ENCODE measurements around the gene SPHK1.
"Not testable (repeated sequence)": the region's sequence is repeated elsewhere in the genome, so short reads cannot be mapped to it uniquely, and the experiment has no call there.

SPHK1 gene

DNA sequence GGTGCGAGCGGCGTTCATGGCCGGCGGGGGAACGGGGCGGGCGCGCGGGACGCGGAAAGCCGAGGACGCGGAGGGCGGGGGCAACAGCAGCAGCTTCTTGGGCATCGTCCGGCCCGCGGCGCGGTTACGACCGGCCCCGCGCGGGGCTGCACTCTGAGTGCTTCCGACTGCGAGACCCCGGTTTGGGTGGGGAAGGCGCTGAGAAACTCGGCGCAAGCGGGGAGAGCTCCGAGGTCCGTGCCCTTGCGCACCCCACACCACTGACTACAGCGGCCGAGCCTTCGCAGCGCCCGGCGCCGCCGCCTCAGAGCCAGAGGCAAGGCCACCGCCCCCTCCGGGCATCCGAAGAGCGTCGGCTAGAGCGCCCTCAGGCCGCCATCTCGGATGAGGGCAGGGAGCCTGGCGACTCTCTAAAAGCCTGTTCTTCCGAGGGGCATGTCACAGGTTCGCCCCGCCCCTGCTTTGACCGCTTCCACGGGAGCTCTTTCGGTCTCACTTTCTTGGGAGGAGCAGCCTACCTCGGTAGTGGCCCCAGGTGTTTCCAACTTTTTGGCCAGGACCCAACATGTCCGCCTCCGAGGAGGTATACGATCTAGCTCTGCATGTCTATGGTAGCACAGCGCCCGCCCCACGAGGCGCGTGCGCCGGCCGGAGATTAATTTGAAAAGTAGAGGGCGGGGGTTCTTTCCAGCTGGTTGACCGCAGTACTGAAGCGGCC, 30.7 kb upstream of the SPHK1 start, which contains the start of gene PRPSAP1:
PRPSAP1 (minus strand) TSS at position 318 of the 718 bp plus-strand sequence; CDS start at position 105, 213 bp downstream.
- Histone ChIP-seq H3K27ac (ENCODE audit: low read length) (peak within 1 kb of the TSS; percentile 84), H3K4me1 (ENCODE audit: insufficient read depth, low read length) (peaks cover 4% of the 10 kb centered on the region; the same call in 1 of the 2 replicates), H3K36me3 (ENCODE audit: insufficient read depth, low read depth, low read length) (no peaks in the 10 kb centered on the region)

GRCh38 chr17:76354317-76354729, 30.1 kb upstream of the SPHK1 start:
- Histone ChIP-seq H3K4me1 (ENCODE audit: insufficient read depth, low read length) (peaks cover 4% of the 10 kb centered on the region; the same call in 1 of the 2 replicates), H3K9me3 (ENCODE audit: insufficient read depth, low read depth, low read length) (no peaks in the 10 kb centered on the region), H3K27ac (ENCODE audit: low read length) (peak overlapping the region; percentile 84), H3K36me3 (ENCODE audit: insufficient read depth, low read depth, low read length) (no peaks in the 10 kb centered on the region), H3K4me3 (ENCODE audit: low read length) (peak overlapping the region; percentile 83), H3K9ac (ENCODE audit: low read depth, low read length) (peak overlapping the region; percentile 84; the same call in 1 of the 2 replicates), H3K27me3 (ENCODE audit: insufficient read depth, low read length) (peaks cover 4% of the 10 kb centered on the region; the same call in 1 of the 2 replicates)

More for the DNA sequence above, 30.7 kb upstream of the SPHK1 start, which contains the start of gene PRPSAP1:
- Histone ChIP-seq H3K9me3 (ENCODE audit: insufficient read depth, low read depth, low read length) (no peaks in the 10 kb centered on the region), H3K9ac (ENCODE audit: low read depth, low read length) (peak within 1 kb of the TSS; percentile 84), H3K4me3 (ENCODE audit: low read length) (peak within 1 kb of the TSS; percentile 83), H3K27me3 (ENCODE audit: insufficient read depth, low read length) (peaks cover 4% of the 10 kb centered on the region; the same call in 1 of the 2 replicates)

DNA sequence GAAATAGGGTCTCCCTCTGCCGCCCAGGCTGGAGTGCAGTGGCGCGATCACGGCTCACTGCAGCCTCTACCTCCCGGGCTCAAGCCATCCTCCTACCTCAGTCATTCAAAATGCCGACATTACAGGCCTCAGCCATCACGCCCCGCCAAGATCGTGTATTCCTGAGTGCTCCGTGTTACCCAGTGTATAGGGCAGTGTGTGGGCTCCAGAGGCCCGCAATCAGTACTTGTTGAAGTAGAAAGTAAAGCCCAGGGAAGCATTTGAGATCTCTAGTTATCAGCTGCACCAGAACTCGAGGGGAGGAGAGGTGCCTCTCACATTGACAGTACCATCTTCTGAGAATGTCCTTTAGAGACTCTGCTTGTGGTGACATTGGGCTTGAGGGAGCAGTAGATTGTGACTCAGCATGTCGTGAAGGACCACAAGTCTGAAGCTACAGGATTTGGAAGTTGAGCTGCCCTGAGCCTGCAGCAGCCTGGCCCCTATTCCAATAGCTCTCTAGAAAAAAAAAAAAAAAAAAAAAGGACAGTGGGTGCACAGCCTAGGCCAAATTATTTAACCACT, 29.6 kb upstream of the SPHK1 start:
- H3K4me1 ChIP-seq (ENCODE audit: insufficient read depth, low read length), result peaks cover 4% of the 10 kb centered on the region; the same call in 1 of the 2 replicates
- H3K36me3 ChIP-seq (ENCODE audit: insufficient read depth, low read depth, low read length), result no peaks in the 10 kb centered on the region
- no peaks in the 10 kb centered on the region for H3K9me3 ChIP-seq (ENCODE audit: insufficient read depth, low read depth, low read length)
- H3K9ac ChIP-seq (ENCODE audit: low read depth, low read length), result no peak overlapping the region
- no peak overlapping the region for H3K4me3 ChIP-seq (ENCODE audit: low read length)
- peaks cover 4% of the 10 kb centered on the region; the same call in 1 of the 2 replicates for H3K27me3 ChIP-seq (ENCODE audit: insufficient read depth, low read length)
- no peak overlapping the region for H3K27ac ChIP-seq (ENCODE audit: low read length)

DNA sequence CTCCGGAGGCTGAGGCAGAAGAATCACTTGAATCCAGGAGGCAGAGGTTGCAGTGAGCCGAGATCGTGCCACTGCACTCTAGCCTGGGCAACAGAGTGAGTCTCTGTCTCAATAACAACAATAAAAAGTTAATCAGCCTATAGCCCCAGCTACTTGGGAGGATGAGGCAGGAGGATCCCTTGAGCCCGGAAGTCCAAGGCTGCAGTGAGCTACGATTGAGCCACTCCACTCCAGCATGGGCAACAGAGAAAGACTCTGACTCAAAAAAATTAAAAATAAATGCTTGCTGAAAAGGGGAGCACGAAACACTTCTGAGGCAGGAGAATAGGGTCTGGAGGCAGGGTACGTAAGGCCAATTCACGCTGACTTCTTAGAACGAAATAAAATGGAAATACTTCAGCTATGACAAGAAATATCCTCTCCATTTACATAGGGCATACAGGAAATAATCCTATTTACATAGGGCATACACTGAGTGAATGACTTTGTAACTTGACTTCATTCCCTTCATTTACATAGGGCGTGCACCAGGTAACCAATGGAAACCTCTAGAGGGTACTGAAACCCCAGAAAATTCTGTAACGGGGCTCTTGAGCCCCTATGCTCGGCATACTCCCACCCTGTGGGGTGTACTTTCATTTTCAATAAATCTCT, 27.5 kb upstream of the SPHK1 start:
- no peak overlapping the region for H3K4me3 ChIP-seq (ENCODE audit: low read length)
- no peaks in the 10 kb centered on the region for H3K9me3 ChIP-seq (ENCODE audit: insufficient read depth, low read depth, low read length)
- H3K36me3 ChIP-seq (ENCODE audit: insufficient read depth, low read depth, low read length), result no peaks in the 10 kb centered on the region
- H3K27ac ChIP-seq (ENCODE audit: low read length), result no peak overlapping the region
- peaks cover 4% of the 10 kb centered on the region; the same call in 1 of the 2 replicates for H3K4me1 ChIP-seq (ENCODE audit: insufficient read depth, low read length)
- H3K27me3 ChIP-seq (ENCODE audit: insufficient read depth, low read length), result peaks cover 4% of the 10 kb centered on the region; the same call in 1 of the 2 replicates
- H3K9ac ChIP-seq (ENCODE audit: low read depth, low read length), result no peak overlapping the region

DNA sequence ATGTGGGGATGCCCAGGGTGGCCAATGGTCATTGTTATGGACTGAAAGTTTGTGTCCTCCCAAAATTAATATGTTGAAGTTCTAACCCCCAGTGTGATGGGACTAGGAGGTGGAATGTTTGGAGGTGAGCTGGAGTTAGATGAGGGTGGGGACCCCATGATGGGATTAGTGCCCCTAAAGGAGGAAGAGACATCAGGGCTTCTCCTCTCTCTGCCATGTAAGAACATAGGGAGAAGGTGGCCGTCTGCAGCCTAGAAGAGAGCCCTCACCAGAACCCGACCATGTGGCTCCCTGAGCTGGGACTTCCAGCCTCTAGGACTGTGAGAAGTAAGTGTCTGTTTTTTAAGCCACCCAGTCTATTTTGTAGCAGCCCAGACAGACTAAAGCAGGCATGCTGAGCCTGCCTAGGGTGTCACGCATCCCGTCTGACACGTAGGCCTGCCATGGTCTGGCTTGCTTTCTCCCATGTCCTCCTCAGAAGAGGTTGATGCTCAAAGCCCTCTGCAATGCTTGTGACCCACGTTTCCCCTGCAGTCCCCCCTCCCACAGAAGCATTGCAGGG, 26.7 kb upstream of the SPHK1 start:
- no peak overlapping the region for H3K9ac ChIP-seq (ENCODE audit: low read depth, low read length)
- no peaks in the 10 kb centered on the region for H3K36me3 ChIP-seq (ENCODE audit: insufficient read depth, low read depth, low read length)
- no peak overlapping the region for H3K27ac ChIP-seq (ENCODE audit: low read length)
- H3K27me3 ChIP-seq (ENCODE audit: insufficient read depth, low read length), result peaks cover 3% of the 10 kb centered on the region; the same call in 1 of the 2 replicates
- peaks cover 4% of the 10 kb centered on the region; the same call in 1 of the 2 replicates for H3K4me1 ChIP-seq (ENCODE audit: insufficient read depth, low read length)
- H3K9me3 ChIP-seq (ENCODE audit: insufficient read depth, low read depth, low read length), result no peaks in the 10 kb centered on the region
- no peak overlapping the region for H3K4me3 ChIP-seq (ENCODE audit: low read length)

- Histone ChIP-seq H3K36me3 (ENCODE audit: insufficient read depth, low read depth, low read length) (no peaks in the 10 kb centered on the region), H3K27ac (ENCODE audit: low read length) (no peak overlapping the region), H3K4me1 (ENCODE audit: insufficient read depth, low read length) (peaks cover 4% of the 10 kb centered on the region; the same call in 1 of the 2 replicates), H3K4me3 (ENCODE audit: low read length) (no peak overlapping the region), H3K9ac (ENCODE audit: low read depth, low read length) (no peak overlapping the region), H3K27me3 (ENCODE audit: insufficient read depth, low read length) (no peaks in the 10 kb centered on the region), H3K9me3 (ENCODE audit: insufficient read depth, low read depth, low read length) (no peaks in the 10 kb centered on the region)
Observed at GRCh38 chr17:76359375-76359774, 25.0 kb upstream of the SPHK1 start.

GRCh38 chr17:76359776-76360175, 24.6 kb upstream of the SPHK1 start:
- not testable (repeated sequence) for H3K27me3 ChIP-seq (ENCODE audit: insufficient read depth, low read length); H3K36me3 ChIP-seq (ENCODE audit: insufficient read depth, low read depth, low read length); H3K27ac ChIP-seq (ENCODE audit: low read length); H3K4me1 ChIP-seq (ENCODE audit: insufficient read depth, low read length); H3K9me3 ChIP-seq (ENCODE audit: insufficient read depth, low read depth, low read length); H3K4me3 ChIP-seq (ENCODE audit: low read length); H3K9ac ChIP-seq (ENCODE audit: low read depth, low read length)

DNA sequence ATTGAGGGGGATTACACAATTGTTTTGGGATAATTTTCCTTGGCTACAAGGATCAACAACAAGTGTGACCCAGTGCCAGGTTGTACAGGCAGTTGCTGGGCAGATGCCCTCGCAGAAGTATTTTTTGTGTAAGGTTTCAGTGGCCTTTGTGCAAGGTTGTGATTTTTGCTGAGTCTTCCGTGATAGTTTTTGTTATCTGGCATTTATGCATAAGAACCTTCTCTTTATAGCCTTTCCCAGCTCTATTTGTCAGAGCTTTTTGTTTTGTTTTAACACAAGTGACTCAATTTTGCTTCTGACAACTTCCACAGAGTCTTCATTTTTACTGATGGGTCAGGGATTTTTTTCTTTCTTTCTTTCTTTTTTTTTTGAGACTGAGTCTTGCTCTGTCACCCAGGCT, 23.9 kb upstream of the SPHK1 start:
- Histone ChIP-seq H3K9ac (ENCODE audit: low read depth, low read length) (no peak overlapping the region), H3K4me3 (ENCODE audit: low read length) (no peak overlapping the region), H3K9me3 (ENCODE audit: insufficient read depth, low read depth, low read length) (no peaks in the 10 kb centered on the region), H3K36me3 (ENCODE audit: insufficient read depth, low read depth, low read length) (no peaks in the 10 kb centered on the region), H3K27ac (ENCODE audit: low read length) (no peak overlapping the region), H3K27me3 (ENCODE audit: insufficient read depth, low read length) (no peaks in the 10 kb centered on the region), H3K4me1 (ENCODE audit: insufficient read depth, low read length) (no peaks in the 10 kb centered on the region)

DNA sequence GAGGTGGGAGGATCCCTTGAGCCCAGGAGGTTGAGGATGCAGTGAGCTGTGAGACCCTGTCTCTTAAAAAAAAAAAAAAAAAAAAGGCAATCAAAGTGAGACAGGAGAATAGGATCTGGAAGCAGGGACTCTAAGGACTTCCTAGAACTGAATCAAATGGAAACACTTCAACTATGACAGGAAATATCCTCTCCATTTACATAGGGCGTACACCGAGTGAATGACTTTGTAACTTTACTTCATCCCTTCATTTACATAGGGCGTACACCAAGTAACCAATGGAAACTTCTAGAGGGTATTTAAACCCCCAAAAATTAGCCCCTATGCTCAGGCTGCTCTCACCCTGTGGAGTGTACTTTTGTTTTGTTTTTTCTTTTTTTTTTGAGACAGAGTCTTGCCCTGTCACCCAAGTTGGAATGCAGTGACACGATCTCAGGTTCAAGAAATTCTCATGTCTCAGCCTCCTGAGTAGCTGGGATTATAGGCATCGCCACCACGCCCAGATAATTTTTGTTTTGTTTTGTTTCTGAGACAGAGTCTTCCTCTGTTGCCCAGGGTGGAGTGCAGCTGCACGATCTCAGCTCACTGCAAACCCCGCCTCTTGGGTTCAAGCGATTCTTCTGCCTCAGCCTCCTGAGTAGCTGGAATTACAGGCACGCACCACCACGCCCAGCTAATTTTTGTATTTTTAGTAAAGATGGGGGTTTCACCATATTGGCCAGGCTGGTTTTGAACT, 21.1 kb upstream of the SPHK1 start:
- no peaks in the 10 kb centered on the region for H3K4me1 ChIP-seq (ENCODE audit: insufficient read depth, low read length)
- no peak overlapping the region for H3K27ac ChIP-seq (ENCODE audit: low read length)
- H3K9ac ChIP-seq (ENCODE audit: low read depth, low read length), result no peak overlapping the region
- H3K9me3 ChIP-seq (ENCODE audit: insufficient read depth, low read depth, low read length), result no peaks in the 10 kb centered on the region
- H3K36me3 ChIP-seq (ENCODE audit: insufficient read depth, low read depth, low read length), result no peaks in the 10 kb centered on the region
- H3K4me3 ChIP-seq (ENCODE audit: low read length), result no peak overlapping the region
- no peaks in the 10 kb centered on the region for H3K27me3 ChIP-seq (ENCODE audit: insufficient read depth, low read length)

GRCh38 chr17:76365256-76365903, 19.0 kb upstream of the SPHK1 start:
- H3K9ac ChIP-seq (ENCODE audit: low read depth, low read length), result no peak overlapping the region
- H3K27me3 ChIP-seq (ENCODE audit: insufficient read depth, low read length), result no peaks in the 10 kb centered on the region
- no peak overlapping the region for H3K4me3 ChIP-seq (ENCODE audit: low read length)
- H3K4me1 ChIP-seq (ENCODE audit: insufficient read depth, low read length), result no peaks in the 10 kb centered on the region
- H3K27ac ChIP-seq (ENCODE audit: low read length), result no peak overlapping the region
- H3K9me3 ChIP-seq (ENCODE audit: insufficient read depth, low read depth, low read length), result no peaks in the 10 kb centered on the region
- no peaks in the 10 kb centered on the region for H3K36me3 ChIP-seq (ENCODE audit: insufficient read depth, low read depth, low read length)

GRCh38 chr17:76366247-76366646, 18.2 kb upstream of the SPHK1 start:
- H3K36me3 ChIP-seq (ENCODE audit: insufficient read depth, low read depth, low read length), result no peaks in the 10 kb centered on the region
- no peak overlapping the region for H3K27ac ChIP-seq (ENCODE audit: low read length)
- no peak overlapping the region for H3K9ac ChIP-seq (ENCODE audit: low read depth, low read length)
- H3K4me3 ChIP-seq (ENCODE audit: low read length), result no peak overlapping the region
- no peaks in the 10 kb centered on the region for H3K9me3 ChIP-seq (ENCODE audit: insufficient read depth, low read depth, low read length)
- H3K27me3 ChIP-seq (ENCODE audit: insufficient read depth, low read length), result no peaks in the 10 kb centered on the region
- H3K4me1 ChIP-seq (ENCODE audit: insufficient read depth, low read length), result no peaks in the 10 kb centered on the region

All from iPS-20b (cell line).